Anterior cingulate cortex (tissue), 58 donors: ENCODE data around the gene APOA1.
A peak's percentile ranks its signal among the peaks of the same experiment; 100 is the strongest.

Experiments
- DNase-seq, 58 donors: peaks; one replicate each; lab custom pipeline; 2025; lab: John Stamatoyannopoulos, UW

APOA1 gene

GRCh38 chr11:116837231-116838091, at the start of gene APOA1:
Gene APOA1 (minus strand): TSS chr11:116837622. CDS start chr11:116837387, 235 bp downstream.
- no peak for DNase-seq

- peak in 6 of 58 donors; percentile 16 to 59 (median 29) for DNase-seq
Measured at GRCh38 chr11:116885951-116886655, 48.7 kb upstream of the APOA1 start.

- DNase-seq: no peak
Measured at GRCh38 chr11:116882386-116882785, 45.0 kb upstream of the APOA1 start.

GRCh38 chr11:116881143-116881542, 43.7 kb upstream of the APOA1 start:
- peak in 28 of 58 donors; percentile 6 to 52 (median 28) for DNase-seq

- peak in 7 of 58 donors; percentile 5 to 63 (median 17) for DNase-seq
Measured at GRCh38 chr11:116879800-116880625, 42.6 kb upstream of the APOA1 start.

- DNase-seq: no peak
Measured at GRCh38 chr11:116876656-116877055, 39.2 kb upstream of the APOA1 start.

- DNase-seq: no peak
Measured at GRCh38 chr11:116875194-116875593, 37.8 kb upstream of the APOA1 start.

- no peak for DNase-seq
Measured at GRCh38 chr11:116874251-116874650, 36.8 kb upstream of the APOA1 start.

GRCh38 chr11:116873381-116873780, 36.0 kb upstream of the APOA1 start:
- no peak for DNase-seq

- no peak for DNase-seq
Measured at GRCh38 chr11:116871248-116871647, 33.8 kb upstream of the APOA1 start.

- no peak for DNase-seq
Measured at GRCh38 chr11:116870054-116870453, 32.6 kb upstream of the APOA1 start.

GRCh38 chr11:116869610-116870009, 32.2 kb upstream of the APOA1 start:
- DNase-seq: peak in 12 of 58 donors; percentile 22 to 82 (median 41)

GRCh38 chr11:116868066-116868465, 30.6 kb upstream of the APOA1 start:
- no peak for DNase-seq

- DNase-seq: no peak
Measured at GRCh38 chr11:116867619-116868018, 30.2 kb upstream of the APOA1 start.

GRCh38 chr11:116866804-116867455, 29.5 kb upstream of the APOA1 start:
- peak in 1 of 58 donors; percentile 27 for DNase-seq

GRCh38 chr11:116865696-116866095, 28.3 kb upstream of the APOA1 start:
- DNase-seq: no peak

GRCh38 chr11:116864531-116864930, 27.1 kb upstream of the APOA1 start:
- no peak for DNase-seq

GRCh38 chr11:116862951-116863350, 25.5 kb upstream of the APOA1 start:
- DNase-seq: no peak

GRCh38 chr11:116862185-116862584, 24.8 kb upstream of the APOA1 start:
- DNase-seq: peak in 7 of 58 donors; percentile 9 to 49 (median 35)

- no peak for DNase-seq
Measured at GRCh38 chr11:116861539-116861938, 24.1 kb upstream of the APOA1 start.
